VCaP (cell line): ENCODE measurements around the gene PCDH8.

ENCODE experiments used
- H3K27ac ChIP-seq: fragments of 450-650 bp; 2 replicates; pipeline ENCODE4 v1.5.1; 2017
- CTCF ChIP-seq: fragments of 450-650 bp; conservative IDR thresholded peaks from 2 replicates; pipeline ENCODE4 v1.5.1; 2017; ENCODE audit warnings: mild to moderate bottlenecking, moderate library complexity

PCDH8 gene

GRCh38 chr13:52849291-52850071 is 1.0 kb upstream of the PCDH8 start:
- no peak for TF ChIP-seq CTCF
- no peak overlapping the region for H3K27ac ChIP-seq

GRCh38 chr13:52847682-52848432 is 583 bp downstream of the PCDH8 start:
- no peak for TF ChIP-seq CTCF
- H3K27ac ChIP-seq: no peak overlapping the region

- no peak for TF ChIP-seq CTCF
- no peak overlapping the region for H3K27ac ChIP-seq
Measured at GRCh38 chr13:52847322-52847681, 1.1 kb downstream of the PCDH8 start.

- H3K27ac ChIP-seq: no peak overlapping the region
- TF ChIP-seq CTCF: no peak
Measured at GRCh38 chr13:52846567-52847321, 1.7 kb downstream of the PCDH8 start.

- peak; percentile 76 for TF ChIP-seq CTCF
- no peak overlapping the region for H3K27ac ChIP-seq
Measured at GRCh38 chr13:52845766-52846566, 2.5 kb downstream of the PCDH8 start.

GRCh38 chr13:52845334-52845761 is 3.1 kb downstream of the PCDH8 start:
- H3K27ac ChIP-seq: no peak overlapping the region
- TF ChIP-seq CTCF: no peak; the same call in 1 of the 2 replicates
